Neural cell (in vitro differentiated cells): ENCODE results near the gene DSG3. TPM values are rescaled to one million over a fixed set of nuclear protein-coding genes. Genes with fewer than 3 reads are reported as not detected.

Experiments
- H2AFZ ChIP-seq: fragments of 200-600, 300-800 bp; sonication (generic), shearing (Covaris generic); 2 replicates; pipeline ENCODE4 v1.6.0; 2014; ENCODE audit warnings: low read depth, mild to moderate bottlenecking, antibody characterized with exemption, low read length, moderate library complexity
- H3F3A ChIP-seq: fragments of 200-600 bp; shearing (Covaris generic); 2 replicates; pipeline ENCODE4 v1.6.1; 2016; ENCODE audit warnings: mild to moderate bottlenecking, moderate library complexity, mixed read lengths, antibody characterized with exemption, low read length; ENCODE audit not compliant: insufficient read depth, poor library complexity, severe bottlenecking
- H3K27ac ChIP-seq: fragments of 200-600, 300-800 bp; sonication (generic), shearing (Covaris generic); 2 replicates; pipeline ENCODE4 v1.5.1; 2014; ENCODE audit warnings: mild to moderate bottlenecking, low read length, moderate library complexity
- H3K27me3 ChIP-seq: fragments of 300-800, 200-600 bp; sonication (generic), shearing (Covaris generic); 2 replicates; pipeline ENCODE4 v1.6.0; 2014; ENCODE audit warnings: mild to moderate bottlenecking, low read depth, low read length, moderate library complexity; ENCODE audit not compliant: insufficient read depth
- H3K36me3 ChIP-seq: fragments of 300-800, 200-600 bp; sonication (generic), shearing (Covaris generic); 2 replicates; pipeline ENCODE4 v1.5.1; 2014; ENCODE audit warnings: mild to moderate bottlenecking, antibody characterized with exemption, low read length, moderate library complexity; ENCODE audit not compliant: insufficient read depth
- H3K4me2 ChIP-seq: fragments of 300-800, 200-600 bp; sonication (generic), shearing (Covaris generic); 2 replicates; pipeline ENCODE4 v1.6.0; 2014; ENCODE audit warnings: mild to moderate bottlenecking, low read length
- H3K4me3 ChIP-seq: fragments of 300-800, 200-600 bp; sonication (generic), shearing (Covaris generic); 2 replicates; pipeline ENCODE4 v1.5.1; 2014; ENCODE audit warnings: mild to moderate bottlenecking, low read length, moderate library complexity
- H3K79me2 ChIP-seq: fragments of 200-600 bp; shearing (Covaris generic); replicated peaks from 2 replicates; pipeline ENCODE4 v1.6.0; 2014; ENCODE audit warnings: mild to moderate bottlenecking, low read length, moderate library complexity; ENCODE audit not compliant: insufficient read depth
- H3K9ac ChIP-seq: fragments of 300-800, 200-600 bp; sonication (generic), shearing (Covaris generic); 2 replicates; pipeline ENCODE4 v1.6.1; 2016; ENCODE audit warnings: mild to moderate bottlenecking, low read length, mixed read lengths
- H3K9me2 ChIP-seq: fragments of 200-600 bp; shearing (Covaris generic); 2 replicates; pipeline ENCODE4 v1.6.1; 2016; ENCODE audit warnings: mild to moderate bottlenecking, low read length, mixed read lengths; ENCODE audit not compliant: insufficient read depth
- H3K9me3 ChIP-seq: fragments of 200-600, 300-800 bp; sonication (generic), shearing (Covaris generic); 2 replicates; pipeline ENCODE4 v1.6.1; 2016; ENCODE audit warnings: mild to moderate bottlenecking, mixed run types, low read length, moderate library complexity, mixed read lengths
- H4K20me1 ChIP-seq: fragments of 200-600 bp; shearing (Covaris generic); 2 replicates; pipeline ENCODE4 v1.6.1; 2016; ENCODE audit warnings: mild to moderate bottlenecking, mixed run types; ENCODE audit not compliant: insufficient read depth
- EP300 ChIP-seq: fragments of 450-650 bp; conservative IDR thresholded peaks from 2 replicates; pipeline ENCODE4 v1.6.1; 2014; ENCODE audit warnings: antibody characterized with exemption, mild to moderate bottlenecking, moderate library complexity; ENCODE audit not compliant: poor library complexity, severe bottlenecking
- EZH2 ChIP-seq: fragments of 200-600, 300-800 bp; shearing (Covaris generic), sonication (generic); IDR thresholded peaks from 2 replicates; pipeline ENCODE4 v1.6.1; 2014; ENCODE audit warnings: antibody characterized with exemption, low read length, borderline replicate concordance, mild to moderate bottlenecking; ENCODE audit not compliant: insufficient read depth, poor library complexity, severe bottlenecking
- MXI1 ChIP-seq: fragments of 450-650 bp; conservative IDR thresholded peaks from 2 replicates; pipeline ENCODE4 v1.6.1; 2014; ENCODE audit warnings: antibody characterized with exemption, mild to moderate bottlenecking; ENCODE audit not compliant: poor library complexity, severe bottlenecking
- POLR2AphosphoS5 ChIP-seq: IDR thresholded peaks from 2 replicates; pipeline ENCODE4 v1.6.1; 2012
- RAD21 ChIP-seq: fragments of 450-650 bp; conservative IDR thresholded peaks from 2 replicates; pipeline ENCODE4 v1.6.1; 2014; ENCODE audit warnings: antibody characterized with exemption, mild to moderate bottlenecking, moderate library complexity
- SMC3 ChIP-seq: fragments of 450-650 bp; conservative IDR thresholded peaks from 2 replicates; pipeline ENCODE4 v1.6.1; 2014; ENCODE audit warnings: antibody characterized with exemption, mild to moderate bottlenecking, moderate library complexity; ENCODE audit not compliant: poor library complexity
- TAF1 ChIP-seq: IDR thresholded peaks from 2 replicates; pipeline ENCODE4 v1.6.1; 2012; ENCODE audit warnings: low read depth
- polyA plus RNA-seq: library from polyadenylated mRNA; depleted of rRNA; stranded (reverse); fragments of >200 nt; gene quantifications from 2 replicates; pipeline ENCODE4 v1.2.3, GENCODE V29; 2014
- TF ChIP-seq, protein P1 (sequence below): fragments of 450-650 bp; IDR thresholded peaks from 2 replicates; pipeline ENCODE4 v1.5.1; 2014; ENCODE audit warnings: antibody characterized with exemption, mild to moderate bottlenecking, moderate library complexity; ENCODE audit not compliant: poor library complexity, severe bottlenecking
- TF ChIP-seq, protein P2 (sequence below): IDR thresholded peaks from 2 replicates; pipeline ENCODE4 v1.6.1; 2012; ENCODE audit warnings: borderline replicate concordance

Gene DSG3
- polyA plus RNA-seq, 1 donor from 2014 or later = not detected

DNA sequence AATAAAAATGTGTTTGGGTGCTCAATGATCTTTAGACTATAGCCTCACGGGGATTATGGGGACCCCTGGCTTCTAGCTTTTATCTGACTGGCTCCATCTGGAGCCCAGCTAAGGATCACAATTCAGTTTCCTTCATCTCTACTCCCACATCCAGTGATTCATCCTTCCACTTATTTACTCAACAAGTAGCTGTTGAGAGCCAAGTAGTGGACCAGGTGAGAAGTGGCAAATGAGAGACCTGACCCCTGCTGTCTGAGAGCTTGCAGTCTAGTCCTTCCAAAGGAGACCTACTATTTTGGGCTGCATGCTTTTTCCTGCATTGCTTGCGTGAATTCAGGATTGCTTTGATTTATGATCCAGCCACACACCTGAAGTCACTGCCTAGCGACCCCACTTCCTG is 10.7 kb upstream of the DSG3 start:
- H3F3A ChIP-seq = no peaks in the 10 kb centered on the region
- H3K79me2 ChIP-seq = no peaks in the 10 kb centered on the region
- no peak overlapping the region for H3K9ac ChIP-seq
- no peak overlapping the region for H3K27ac ChIP-seq
- no peaks in the 10 kb centered on the region for H3K9me3 ChIP-seq
- H3K36me3 ChIP-seq = no peaks in the 10 kb centered on the region
- no peaks in the 10 kb centered on the region for H4K20me1 ChIP-seq
- H3K27me3 ChIP-seq = no peaks in the 10 kb centered on the region
- TF ChIP-seq MXI1 (no peak), EZH2 (no peak), EP300 (no peak), TAF1 (no peak), RAD21 (no peak), POLR2AphosphoS5 (no peak), SMC3 (no peak)
- TF ChIP-seq, protein P1, sequence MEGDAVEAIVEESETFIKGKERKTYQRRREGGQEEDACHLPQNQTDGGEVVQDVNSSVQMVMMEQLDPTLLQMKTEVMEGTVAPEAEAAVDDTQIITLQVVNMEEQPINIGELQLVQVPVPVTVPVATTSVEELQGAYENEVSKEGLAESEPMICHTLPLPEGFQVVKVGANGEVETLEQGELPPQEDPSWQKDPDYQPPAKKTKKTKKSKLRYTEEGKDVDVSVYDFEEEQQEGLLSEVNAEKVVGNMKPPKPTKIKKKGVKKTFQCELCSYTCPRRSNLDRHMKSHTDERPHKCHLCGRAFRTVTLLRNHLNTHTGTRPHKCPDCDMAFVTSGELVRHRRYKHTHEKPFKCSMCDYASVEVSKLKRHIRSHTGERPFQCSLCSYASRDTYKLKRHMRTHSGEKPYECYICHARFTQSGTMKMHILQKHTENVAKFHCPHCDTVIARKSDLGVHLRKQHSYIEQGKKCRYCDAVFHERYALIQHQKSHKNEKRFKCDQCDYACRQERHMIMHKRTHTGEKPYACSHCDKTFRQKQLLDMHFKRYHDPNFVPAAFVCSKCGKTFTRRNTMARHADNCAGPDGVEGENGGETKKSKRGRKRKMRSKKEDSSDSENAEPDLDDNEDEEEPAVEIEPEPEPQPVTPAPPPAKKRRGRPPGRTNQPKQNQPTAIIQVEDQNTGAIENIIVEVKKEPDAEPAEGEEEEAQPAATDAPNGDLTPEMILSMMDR = no peak
- TF ChIP-seq, protein P2, sequence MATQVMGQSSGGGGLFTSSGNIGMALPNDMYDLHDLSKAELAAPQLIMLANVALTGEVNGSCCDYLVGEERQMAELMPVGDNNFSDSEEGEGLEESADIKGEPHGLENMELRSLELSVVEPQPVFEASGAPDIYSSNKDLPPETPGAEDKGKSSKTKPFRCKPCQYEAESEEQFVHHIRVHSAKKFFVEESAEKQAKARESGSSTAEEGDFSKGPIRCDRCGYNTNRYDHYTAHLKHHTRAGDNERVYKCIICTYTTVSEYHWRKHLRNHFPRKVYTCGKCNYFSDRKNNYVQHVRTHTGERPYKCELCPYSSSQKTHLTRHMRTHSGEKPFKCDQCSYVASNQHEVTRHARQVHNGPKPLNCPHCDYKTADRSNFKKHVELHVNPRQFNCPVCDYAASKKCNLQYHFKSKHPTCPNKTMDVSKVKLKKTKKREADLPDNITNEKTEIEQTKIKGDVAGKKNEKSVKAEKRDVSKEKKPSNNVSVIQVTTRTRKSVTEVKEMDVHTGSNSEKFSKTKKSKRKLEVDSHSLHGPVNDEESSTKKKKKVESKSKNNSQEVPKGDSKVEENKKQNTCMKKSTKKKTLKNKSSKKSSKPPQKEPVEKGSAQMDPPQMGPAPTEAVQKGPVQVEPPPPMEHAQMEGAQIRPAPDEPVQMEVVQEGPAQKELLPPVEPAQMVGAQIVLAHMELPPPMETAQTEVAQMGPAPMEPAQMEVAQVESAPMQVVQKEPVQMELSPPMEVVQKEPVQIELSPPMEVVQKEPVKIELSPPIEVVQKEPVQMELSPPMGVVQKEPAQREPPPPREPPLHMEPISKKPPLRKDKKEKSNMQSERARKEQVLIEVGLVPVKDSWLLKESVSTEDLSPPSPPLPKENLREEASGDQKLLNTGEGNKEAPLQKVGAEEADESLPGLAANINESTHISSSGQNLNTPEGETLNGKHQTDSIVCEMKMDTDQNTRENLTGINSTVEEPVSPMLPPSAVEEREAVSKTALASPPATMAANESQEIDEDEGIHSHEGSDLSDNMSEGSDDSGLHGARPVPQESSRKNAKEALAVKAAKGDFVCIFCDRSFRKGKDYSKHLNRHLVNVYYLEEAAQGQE = no peak
- H3K4me3 ChIP-seq = no peak overlapping the region
- H3K9me2 ChIP-seq = no peaks in the 10 kb centered on the region
- no peak overlapping the region for H2AFZ ChIP-seq
- no peak overlapping the region for H3K4me2 ChIP-seq

DNA sequence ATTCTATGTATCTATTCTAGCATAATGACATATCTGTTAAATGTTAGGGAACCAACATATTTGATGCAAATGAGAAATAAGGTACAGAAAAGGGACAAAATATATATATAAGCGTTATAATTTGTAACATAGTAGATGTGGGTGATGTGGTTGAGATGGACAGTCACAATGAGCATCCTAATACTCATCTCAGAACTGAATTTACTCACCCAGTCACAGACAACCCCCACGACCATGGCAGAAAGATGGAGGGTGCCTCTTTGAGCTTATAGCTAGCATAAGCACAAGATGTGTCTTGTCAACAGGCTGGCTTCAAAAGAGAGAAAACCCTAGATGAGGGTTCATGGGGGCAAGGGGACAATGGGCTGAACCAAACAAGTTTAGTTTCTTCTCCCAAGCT is 9.1 kb upstream of the DSG3 start:
- Histone ChIP-seq H4K20me1 (no peaks in the 10 kb centered on the region), H3K9me3 (no peaks in the 10 kb centered on the region), H2AFZ (no peak overlapping the region), H3K4me3 (no peak overlapping the region), H3F3A (no peaks in the 10 kb centered on the region), H3K4me2 (no peak overlapping the region), H3K79me2 (no peaks in the 10 kb centered on the region), H3K27ac (no peak overlapping the region), H3K36me3 (no peaks in the 10 kb centered on the region), H3K27me3 (no peaks in the 10 kb centered on the region), H3K9me2 (no peaks in the 10 kb centered on the region), H3K9ac (no peak overlapping the region)
- no peak for TF ChIP-seq SMC3
- no peak for TF ChIP-seq MXI1
- no peak for TF ChIP-seq EZH2
- no peak for TF ChIP-seq RAD21
- no peak for TF ChIP-seq EP300
- TF ChIP-seq, protein P1 = no peak
- no peak for TF ChIP-seq TAF1
- no peak for TF ChIP-seq POLR2AphosphoS5
- TF ChIP-seq, protein P2 = no peak
